ENCODE measurements around the gene KCNIP3.

KCNIP3 gene

DNA sequence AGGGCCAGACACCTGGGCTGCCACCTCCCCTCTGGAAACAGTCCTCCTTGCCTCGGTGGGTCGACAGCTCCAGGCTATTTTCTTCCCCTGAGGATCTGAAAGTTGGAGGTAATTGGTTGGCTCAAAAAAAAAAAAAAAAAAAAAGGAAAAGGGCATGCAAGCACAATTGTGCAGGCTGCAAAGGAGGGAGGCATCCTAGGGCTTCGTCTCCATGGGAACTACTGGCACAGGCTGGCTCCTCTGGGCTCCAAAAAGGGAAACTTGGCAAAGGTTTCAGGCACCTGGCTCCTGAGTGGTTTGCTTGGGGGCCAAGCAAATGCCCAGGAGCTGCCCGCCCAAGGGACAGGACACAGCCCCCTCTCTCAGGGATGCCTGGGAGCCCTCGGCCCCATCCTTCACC is 1.1 kb upstream of the KCNIP3 start:
- no peak for DNase-seq (ENCODE audit: low read depth in 3 of 3)

DNA sequence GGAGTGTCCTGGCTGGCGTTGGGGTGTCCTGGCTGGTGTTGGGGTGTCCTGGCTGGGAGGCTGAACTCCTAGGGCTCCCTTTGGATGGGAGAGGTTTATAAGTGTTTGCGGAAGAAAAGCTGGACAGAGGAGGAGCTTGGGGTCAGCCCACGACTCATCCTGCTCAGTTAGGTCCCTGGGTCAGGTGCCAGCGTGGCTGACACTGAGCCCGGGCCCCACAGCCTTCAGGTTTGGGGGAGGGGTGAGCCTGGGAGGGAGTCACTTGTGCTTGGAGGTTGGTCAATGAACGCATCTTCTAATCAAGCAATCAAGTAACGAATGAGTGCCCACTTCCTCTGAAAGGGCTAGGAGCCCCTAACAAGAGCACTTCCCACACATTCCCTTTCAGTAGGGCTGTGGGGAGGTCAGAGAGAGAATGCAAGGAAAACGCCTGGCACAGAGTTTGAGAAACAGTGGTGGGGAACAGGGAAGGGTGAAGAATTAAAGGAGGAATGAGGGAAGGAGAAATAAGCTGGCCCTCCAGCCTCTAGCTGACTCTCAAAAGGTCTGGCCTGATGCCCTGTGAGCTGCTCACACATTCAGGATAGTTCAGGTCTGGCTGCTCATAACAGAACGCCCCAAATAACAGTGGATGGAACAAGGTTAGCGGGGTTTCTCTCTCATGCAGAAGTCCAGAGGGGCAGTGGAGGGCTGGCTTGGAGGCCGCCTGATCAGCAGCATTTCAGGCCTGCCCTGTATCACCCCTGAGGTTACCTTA is 670 bp downstream of the KCNIP3 start:
- no peak for DNase-seq (ENCODE audit: low read depth in 3 of 3)

DNA sequence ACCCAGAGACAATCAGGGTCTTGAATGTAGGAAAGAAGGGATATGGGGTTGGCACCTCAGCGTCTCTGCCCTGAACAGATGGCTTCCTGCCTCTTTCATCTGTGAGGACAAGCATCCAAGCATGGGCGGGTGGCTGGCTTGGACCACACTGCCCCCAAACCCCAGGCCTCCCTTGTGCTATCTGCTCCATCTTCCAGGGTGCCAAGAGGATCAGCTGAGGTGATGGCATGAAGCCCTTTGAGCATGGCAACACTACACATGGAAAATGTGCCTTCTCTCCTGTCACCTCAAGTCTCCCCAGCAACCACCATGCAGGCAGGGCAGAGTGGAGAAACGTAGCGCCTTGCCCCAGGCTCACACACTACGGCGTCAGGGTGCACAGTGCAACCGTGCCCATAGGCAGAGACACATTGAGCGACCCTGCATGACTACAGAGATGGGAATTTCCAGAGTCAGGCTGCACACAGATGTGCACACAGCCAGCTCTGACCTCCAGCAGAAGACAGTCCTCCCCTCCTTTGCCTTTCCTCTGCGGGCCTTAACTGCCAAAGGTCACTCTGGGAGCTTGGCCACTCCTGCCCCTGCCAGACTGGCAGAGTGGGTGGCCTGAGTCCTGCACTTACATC is 1.5 kb downstream of the KCNIP3 start:
- no peak for DNase-seq (ENCODE audit: low read depth in 3 of 3)

DNA sequence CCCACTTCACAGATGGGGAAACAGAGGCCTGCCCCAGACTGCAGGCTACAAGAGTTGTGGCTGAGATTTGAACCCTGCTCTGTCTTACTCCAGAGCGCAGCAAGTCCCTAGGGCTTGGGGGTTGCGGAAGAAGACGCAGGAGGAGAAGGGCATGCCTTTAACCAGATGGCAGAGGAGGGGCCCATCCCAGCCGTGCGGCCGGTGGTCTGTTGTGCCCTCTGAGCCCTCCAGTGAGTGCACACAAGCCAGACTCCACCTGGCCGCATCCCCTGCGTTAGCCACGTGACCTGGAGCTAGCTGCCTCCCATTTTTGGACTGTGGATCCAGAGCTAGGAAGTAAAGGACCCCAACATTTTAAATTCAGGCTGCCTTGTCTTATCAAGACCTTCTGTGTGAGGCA is 2.8 kb downstream of the KCNIP3 start:
- no peak for DNase-seq (ENCODE audit: low read depth in 3 of 3)

DNA sequence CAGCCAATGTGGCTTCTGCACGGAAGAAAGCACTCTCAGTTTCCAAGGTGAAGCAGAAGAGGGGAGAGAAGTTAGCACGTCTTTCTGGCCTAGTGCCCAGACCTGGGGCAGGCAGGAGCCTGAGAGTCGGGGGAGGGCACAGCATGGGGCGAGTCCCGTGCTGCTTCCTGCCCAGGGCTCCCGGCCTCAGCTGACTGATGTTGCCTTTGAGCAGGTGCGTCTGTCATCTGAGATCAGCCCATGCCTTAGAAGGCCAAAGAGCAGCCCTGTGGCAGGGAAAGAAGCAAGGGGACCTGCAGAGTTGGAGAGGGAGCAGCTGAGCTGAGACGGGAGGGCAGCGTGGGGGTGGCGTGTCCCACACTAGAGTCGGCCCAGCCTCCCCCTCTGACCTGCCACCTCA is 3.3 kb downstream of the KCNIP3 start:
- DNase-seq (ENCODE audit: low read depth in 3 of 3): no peak

DNA sequence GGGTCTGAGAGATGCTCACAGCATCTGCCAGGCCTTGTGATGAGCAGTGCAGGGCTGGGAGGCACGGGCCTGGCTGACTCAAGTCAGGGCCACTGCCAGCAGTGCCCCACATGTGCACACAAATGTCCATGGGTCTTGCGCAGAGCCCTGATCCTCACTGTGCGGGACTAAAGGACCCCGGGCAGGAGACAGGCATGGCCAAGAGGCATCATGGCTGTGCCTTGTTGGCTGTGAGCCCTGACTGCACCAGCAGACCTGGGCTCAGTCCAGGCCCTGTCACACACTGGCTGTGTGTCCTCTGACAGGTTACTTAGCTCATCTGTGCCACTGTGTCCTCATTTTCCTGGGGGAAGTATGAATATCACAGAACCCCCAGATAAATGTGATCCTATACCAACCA is 4.0 kb downstream of the KCNIP3 start:
- no peak for DNase-seq (ENCODE audit: low read depth in 3 of 3)

DNA sequence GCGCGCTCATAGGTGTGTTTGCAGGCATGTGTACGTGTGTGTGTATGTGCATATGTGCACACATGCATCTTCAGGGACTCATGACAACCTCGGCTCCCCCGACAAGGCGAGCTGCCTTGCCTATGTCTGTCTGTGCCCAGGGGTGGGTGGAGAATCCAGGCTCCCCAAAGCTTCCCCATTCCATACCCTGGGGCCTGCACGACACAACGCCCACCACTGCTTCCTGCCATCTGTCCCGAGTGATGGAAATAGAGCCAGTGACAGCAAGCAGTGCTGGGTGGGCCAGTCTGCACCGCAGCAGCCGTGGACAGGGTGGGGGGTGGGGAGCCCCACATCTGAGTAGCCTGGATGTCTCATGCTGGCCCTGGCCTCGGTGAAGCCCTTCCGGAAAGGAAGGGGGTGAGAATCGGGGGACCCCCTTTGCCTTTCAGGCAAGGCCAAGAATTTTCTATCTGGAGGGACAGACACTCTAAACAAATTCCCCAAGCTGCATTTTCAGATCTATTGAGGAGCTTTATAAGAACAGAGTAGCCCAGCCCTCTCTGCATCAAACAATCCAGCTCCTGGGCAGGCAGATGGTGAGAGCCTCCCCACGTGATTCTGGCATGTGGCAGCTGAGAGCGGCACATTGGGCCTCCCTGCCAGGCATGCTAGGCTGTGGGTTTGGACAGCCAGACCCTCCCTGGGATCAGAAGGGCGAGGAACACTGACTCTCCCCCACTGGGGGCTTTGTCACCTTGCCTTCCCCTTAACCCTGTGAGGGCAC is 4.9 kb downstream of the KCNIP3 start:
- no peak for DNase-seq (ENCODE audit: low read depth in 3 of 3)

DNA sequence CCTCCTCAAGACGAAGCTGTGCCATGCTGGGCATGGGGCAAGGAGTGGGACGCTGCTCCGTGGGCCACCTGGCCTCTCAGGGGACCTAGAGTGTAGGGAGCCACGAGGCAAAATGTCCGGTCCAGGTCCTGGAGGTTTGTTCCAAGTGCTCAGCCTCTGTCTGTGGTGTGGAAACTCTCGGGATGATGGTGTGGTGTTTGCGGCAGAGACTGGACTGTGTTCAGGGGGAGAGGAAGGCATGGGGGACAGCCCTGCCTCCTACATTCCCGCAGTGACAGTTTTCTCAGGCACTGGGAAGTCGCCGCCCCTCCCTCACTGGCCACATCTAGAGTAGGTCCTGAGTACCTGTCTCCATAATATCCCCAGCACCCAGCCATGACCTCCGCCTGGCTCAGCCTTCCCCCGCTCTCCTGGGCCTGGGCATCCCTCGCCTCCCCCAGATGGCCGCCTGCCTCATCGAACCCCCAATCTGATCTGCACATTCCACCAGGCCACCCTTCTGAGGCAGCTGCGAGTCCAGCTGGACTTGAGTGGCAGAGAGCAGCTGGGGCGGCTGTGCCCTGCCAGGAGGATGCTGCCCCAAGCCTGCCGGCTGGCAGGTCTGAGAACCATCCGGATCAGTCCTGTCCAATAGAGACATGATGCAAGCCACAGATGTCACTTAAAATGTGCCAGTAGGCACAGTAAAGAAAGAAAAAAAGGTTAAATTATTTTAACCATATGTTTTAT is 6.2 kb downstream of the KCNIP3 start:
- no peak for DNase-seq (ENCODE audit: low read depth in 3 of 3)

DNA sequence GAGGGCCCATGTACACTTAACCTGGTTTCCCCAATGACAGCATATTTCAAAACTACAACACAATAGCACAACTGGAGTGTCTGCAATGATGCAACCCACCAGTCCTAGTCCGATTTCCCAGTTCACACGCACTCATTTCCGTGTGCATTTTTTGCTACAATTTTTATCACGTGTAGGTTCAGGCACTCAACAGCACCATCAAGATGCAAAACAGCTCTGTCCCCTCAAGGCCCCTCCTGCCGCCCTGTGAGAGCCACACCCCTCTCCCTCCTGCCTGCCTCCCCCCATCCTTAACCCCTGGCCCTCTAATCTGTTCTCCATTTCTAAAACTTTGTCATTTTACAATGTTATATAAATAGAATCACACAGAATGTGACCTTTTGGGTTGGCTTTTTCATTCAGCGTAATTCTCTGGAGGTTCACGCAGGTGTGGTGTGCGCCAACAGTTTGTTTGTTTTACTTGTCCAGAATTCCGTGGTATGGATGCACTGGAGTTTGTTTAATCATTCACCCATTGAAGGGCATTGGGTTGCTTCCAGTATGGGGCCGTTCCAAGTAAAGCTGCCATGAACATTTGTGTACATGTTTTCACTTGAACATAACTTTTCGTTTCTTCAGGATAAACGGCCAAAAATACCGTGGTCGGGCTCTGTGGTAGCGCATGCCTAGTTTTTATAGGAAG is 8.4 kb downstream of the KCNIP3 start:
- DNase-seq (ENCODE audit: low read depth in 3 of 3): no peak

DNA sequence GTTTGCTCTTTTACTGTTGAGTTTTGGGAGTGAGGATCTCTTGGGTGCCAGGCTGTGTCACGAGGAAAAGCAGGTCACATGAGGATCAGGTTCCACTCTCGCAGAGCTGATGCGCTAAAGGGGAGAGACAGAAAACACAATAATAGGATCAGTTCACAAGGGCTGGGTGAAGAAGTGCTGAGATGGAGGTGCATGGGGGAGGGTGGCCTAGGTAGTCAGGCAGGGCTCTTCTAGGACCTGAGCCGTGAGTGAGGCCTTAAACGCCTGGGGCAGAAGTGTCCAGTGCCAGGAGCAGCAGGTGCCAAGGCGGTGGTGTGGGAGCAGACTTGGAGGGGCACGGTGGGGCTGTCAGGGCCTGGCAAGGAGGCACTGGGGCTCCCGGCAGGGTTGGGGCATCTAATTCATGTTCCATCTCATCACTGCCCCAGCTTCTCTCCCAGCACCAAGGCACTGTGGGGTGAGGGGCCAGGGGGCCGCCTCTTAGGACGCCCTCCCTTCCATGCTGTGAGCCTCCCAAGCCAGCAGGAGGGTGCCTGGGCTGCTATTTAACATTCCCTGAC is 9.3 kb downstream of the KCNIP3 start:
- no peak for DNase-seq (ENCODE audit: low read depth in 3 of 3)

DNA sequence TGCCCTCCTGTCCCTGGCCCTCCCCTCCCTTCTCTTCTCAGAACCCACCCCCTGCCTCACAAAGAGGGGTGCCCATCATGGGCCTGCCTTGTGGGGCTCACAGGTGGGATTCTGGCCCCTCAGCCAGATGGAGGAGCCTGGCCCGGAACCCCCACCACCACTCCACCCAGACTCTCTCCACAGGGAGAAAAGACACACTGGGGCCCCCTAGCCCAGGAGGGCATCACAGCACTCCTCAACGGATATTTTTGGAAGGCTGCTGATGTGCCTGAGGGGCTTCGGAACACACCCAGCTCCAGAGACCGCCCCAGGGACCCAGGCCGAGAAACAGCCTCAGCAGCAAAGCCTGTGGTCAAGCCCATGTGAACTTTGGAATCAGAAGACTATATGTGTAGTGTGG is 9.9 kb downstream of the KCNIP3 start:
- DNase-seq (ENCODE audit: low read depth in 3 of 3): no peak

DNA sequence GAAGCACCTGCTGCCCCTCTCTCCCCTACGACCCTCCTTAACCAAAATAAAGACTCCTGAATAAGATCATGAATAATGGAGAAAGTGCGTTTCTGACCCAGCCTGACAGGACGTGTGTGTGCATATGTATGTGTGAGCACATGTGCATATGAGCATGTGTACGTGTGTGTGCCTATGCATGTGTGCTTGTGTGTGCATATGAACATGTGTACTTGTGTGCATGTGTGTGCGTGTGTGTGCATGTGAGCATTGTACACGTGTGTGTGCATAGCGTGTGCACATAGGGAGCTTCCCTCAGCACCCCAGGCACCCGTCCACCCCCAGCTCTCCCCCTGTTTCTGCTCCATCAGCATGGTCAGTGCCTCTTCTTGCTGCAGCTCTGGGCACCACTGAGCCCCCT is 10.7 kb downstream of the KCNIP3 start:
- no peak for DNase-seq (ENCODE audit: low read depth in 3 of 3)

DNA sequence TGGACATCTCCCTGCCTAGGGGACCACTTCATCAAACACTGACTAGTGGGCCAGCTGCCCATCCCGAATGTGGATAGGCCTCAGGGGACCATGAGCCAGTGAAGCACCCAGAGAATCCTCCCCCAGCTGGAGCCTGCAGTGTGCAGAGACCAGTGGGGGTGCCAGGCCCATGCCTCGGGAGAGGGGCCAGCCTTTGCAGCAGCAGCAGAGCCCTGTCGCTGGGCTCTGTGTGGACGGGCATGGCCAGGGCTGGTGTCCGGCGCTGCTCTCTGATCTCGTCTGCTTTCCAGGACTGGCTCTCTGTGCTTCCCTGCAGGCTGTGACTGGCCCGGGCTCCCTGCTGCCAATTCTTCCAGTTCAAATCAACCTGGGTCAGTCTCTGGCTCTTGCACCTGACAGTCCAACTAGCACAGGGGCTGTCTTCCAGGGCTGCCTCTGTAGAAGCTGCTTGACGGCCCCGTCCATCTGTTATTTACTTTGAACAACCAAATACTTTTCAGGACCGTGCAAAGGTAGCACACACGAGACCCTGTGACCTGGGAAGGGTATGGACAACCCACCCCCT is 11.4 kb downstream of the KCNIP3 start:
- no peak for DNase-seq (ENCODE audit: low read depth in 3 of 3)

DNA sequence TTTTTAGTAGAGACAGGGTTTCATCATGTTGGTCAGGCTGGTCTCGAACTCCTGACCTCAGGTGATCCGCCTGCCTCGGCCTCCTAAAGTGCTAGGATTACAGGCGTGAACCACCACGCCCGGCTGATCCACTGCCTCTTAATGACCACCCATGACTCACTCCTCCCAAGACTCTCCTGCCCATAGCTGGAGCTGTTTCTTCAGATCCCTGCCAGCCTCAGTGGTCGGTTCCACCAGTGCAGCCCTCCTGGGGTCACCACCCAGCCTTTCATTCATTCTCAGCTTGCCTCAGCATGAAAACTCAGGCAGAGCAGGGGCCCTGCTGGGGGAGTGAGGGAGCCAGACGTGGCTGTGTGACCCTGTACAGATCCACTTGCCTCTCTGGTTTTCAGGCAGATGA is 12.5 kb downstream of the KCNIP3 start:
- DNase-seq (ENCODE audit: low read depth in 3 of 3): no peak

DNA sequence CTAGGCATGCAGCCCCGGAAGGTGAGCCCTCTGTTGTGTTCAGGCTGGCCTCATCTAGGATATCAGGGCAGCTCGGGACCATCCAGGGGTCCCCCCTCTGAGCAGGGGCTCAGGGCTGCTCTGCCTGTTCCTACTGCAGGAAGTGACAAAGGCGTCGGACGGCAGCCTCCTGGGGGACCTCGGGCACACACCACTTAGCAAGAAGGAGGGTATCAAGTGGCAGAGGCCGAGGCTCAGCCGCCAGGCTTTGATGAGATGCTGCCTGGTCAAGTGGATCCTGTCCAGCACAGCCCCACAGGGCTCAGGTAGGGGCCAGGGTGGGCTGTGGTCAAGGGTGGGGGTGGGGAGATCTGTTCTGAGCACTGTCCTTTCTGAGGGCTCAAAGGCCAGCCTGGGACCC is 13.1 kb downstream of the KCNIP3 start:
- no peak for DNase-seq (ENCODE audit: low read depth in 3 of 3)

DNA sequence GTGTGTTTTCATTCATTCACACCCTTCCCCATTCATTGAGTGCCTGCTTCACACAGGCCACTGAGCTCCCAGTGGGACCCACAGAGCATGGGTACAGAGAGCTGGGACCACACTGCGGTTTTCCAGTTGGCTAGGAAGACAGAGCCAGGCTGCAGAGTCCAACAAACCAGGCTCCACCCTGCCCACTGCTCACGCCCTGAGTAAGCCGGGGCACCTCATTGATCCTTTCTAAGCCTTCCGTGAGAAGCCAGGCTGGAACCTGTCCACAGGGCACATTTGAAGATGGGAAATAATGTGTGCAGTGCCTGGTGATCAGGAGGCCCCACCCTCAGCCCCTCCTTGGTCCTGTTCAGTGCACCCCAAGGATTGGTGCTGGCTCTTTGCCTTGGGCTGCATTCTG is 13.5 kb downstream of the KCNIP3 start:
- DNase-seq (ENCODE audit: low read depth in 3 of 3): no peak

DNA sequence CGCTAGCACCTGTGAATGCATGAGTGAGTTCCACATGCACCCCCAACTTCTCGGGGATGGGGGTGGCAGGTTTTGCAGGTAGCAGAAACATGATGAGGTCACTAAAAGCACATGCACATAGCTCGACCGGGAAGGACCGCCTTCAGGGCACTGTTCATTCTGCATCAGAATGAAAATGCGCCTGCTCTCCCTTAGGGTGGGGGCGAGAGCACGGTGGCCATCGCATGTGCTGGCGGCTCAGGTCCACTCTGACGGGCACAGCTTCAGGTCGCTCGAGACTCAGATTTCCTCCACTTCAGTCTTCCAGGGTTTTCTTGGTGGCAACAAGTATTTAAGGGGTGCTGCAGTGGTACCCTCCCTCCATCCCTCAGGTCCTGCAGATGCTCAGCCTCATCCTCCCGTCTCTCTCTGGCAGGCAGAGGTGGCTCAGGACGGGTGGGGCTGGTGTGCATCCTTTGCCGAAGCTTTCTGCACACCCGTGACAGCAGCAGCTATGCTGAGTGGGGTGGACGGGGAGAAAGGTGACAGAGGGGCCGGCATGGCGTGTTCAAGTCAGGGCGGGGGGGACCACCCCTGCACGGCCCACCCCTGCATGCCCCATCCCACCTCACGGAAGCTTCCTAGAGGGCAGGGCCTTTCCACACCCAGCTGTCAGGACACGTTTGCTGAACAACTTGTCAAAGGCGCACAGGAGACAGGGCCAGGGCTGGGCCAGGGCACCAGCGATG is 14.8 kb downstream of the KCNIP3 start:
- DNase-seq (ENCODE audit: low read depth in 3 of 3): no peak

DNA sequence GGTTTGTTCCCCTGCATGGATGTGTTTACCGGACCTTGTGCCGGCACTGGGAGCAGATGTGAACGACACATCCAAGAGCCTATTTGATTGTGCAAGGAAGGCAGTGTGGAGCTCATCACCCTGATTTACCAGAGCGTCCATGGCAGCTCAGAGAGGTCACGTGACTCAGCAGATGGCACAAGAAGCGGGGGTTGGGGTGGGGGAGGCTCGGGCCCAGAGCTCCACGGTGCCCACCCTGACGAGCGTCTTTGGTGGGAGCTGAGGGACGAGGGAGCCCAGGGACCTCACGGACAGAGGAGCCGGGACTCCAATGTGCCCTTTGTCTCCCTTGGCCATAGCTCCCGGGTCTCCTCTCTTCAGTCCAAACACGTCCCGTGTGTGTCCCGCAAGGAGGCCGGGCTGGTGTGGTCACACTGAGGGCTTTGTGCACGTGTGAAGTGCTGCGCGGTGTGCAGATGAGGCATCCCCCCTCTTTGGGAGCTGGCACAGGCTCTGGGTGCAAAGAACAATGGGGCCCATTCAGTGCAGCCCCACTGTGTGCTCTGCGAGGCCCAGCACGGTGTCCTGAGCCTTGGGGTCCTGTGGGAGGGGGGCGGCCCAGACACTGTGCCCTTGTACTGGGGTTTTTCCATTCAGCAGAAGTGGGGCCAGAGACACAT is 15.5 kb downstream of the KCNIP3 start:
- DNase-seq (ENCODE audit: low read depth in 3 of 3): no peak

DNA sequence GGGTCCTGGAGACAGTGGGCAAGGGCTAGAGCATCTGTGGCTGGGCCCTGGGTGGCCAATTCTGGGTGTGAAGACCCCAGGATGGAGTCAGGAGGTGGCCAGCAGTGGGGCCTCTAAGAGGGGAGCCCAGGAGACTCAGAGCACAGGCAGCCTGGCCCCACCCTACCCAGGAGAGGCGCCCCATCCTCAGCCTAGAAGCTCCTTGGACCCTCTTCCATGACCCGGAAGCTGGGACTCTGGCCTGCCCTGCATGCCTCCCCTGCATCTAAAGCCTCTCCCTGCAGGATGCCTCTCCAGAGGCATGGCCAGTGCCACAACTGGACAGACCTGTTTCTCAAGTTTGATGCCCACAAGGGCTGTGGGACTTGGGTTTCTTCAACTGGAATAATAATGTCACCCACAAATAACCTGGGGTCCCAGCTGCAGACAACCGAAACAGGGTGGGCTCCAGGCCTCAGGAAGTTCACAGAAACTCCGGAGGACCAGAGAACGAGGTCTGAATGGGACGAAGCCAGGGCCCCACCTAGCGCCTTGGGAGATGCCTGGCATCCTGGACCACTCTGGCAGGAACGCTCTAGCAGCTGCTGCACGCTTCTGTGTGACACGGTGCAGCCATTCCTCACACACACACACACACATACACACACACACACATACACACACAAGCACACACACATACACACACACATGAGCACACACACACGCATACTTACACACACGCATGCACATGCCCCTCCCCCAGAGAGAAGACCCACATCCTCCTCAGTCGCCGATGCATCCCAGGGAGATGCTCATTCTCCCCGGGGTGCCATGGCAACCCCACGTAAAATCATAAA is 16.4 kb downstream of the KCNIP3 start:
- DNase-seq (ENCODE audit: low read depth in 3 of 3): no peak
